Mesodermal cell (in vitro differentiated cells): Measurements from ENCODE around the gene CPAMD8.
A peak's percentile ranks its signal among the peaks of the same experiment; 100 is the strongest.
"Not testable (repeated sequence)": the region's sequence is repeated elsewhere in the genome, so short reads cannot be mapped to it uniquely, and the experiment has no call there.

Experiments
- H3K27ac ChIP-seq: 2 replicates; pipeline ENCODE4 v1.7.0; 2013; ENCODE audit warnings: mild to moderate bottlenecking, low read depth, low read length, moderate library complexity; ENCODE audit not compliant: severe bottlenecking
- H3K36me3 ChIP-seq: 2 replicates; pipeline ENCODE4 v1.7.1; 2013; ENCODE audit warnings: mild to moderate bottlenecking, low read length, moderate library complexity; ENCODE audit not compliant: control insufficient read depth, insufficient read depth
- H3K4me1 ChIP-seq: one replicate; pipeline ENCODE4 v1.7.1; 2013; ENCODE audit warnings: mild to moderate bottlenecking, low read length; ENCODE audit not compliant: insufficient read depth, control insufficient read depth, poor library complexity, severe bottlenecking
- H3K4me3 ChIP-seq: 2 replicates; pipeline ENCODE4 v1.7.0; 2013; ENCODE audit warnings: low read length, control low read depth, mild to moderate bottlenecking; ENCODE audit not compliant: insufficient read depth, poor library complexity, severe bottlenecking; ENCODE audit errors: extremely low read depth
- H3K9me3 ChIP-seq: 2 replicates; pipeline ENCODE4 v1.7.1; 2013; ENCODE audit warnings: mild to moderate bottlenecking, low read length, moderate library complexity; ENCODE audit not compliant: control insufficient read depth
- WGBS, 2 experiments: methylation state at CpG; one replicate each; pipeline ENCODE4 v1.1.5; 2013; ENCODE audit warnings: missing lambda C conversion rate in 2 of 2; ENCODE audit not compliant: insufficient coverage in 2 of 2; 5-methylcytosine and 5-hydroxymethylcytosine counted together

The CPAMD8 gene

DNA sequence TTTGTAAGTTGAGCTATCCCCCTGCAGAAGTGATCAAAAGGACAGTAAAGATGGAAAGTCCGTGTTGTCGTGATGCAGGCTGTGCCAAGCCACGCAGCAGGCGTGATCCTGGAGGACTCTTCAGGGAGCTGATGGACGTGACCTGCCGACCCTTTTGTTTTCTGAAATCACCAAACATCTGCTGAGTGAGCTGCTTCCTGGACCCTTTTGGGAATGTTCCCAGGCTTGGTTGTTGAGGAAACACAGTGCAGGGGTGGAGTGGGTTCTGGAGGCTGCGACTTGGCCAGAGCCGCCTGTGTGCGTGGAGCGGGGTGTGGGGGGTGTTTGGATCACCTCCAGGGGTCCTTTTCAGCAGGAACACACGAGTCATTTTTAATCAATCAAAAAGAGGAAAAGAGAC, 15.4 kb upstream of the CPAMD8 start:
- H3K36me3 ChIP-seq: no peaks in the 10 kb centered on the region
- H3K4me3 ChIP-seq: no peak overlapping the region
- H3K27ac ChIP-seq: no peak overlapping the region
- no peaks in the 10 kb centered on the region for H3K4me1 ChIP-seq
- 83 to 87% methylated on average over 3 to 9 of the region's 11 CpGs for WGBS, 2 experiments
- no peaks in the 10 kb centered on the region for H3K9me3 ChIP-seq

DNA sequence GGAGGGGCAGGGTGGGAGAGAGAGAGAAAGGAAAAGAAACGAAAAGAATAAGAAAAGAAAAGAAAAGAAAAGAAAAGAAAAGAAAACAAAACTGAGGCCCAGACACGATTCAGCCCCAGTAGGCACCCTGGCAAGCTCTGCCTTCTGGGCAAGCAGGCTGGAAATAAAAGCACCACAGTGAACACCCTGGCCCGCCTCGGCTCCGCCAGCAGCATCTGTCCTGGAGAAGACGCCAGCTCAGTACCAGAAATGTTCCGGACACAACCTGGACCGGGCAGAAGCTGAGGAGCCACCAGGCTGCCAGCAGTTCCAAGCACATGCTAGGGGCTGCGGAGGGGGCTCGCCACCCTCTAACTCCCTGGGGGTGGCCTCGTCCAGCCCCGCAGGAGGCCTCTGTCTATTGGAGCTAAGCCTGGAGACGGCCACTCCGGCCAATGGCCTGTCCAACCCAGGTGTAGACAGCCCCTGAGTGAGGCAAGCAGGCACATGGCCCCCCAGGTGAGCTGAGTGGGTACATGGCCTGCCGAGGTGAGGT, 11.4 kb upstream of the CPAMD8 start:
- no peak overlapping the region for H3K27ac ChIP-seq
- WGBS, 2 experiments: 84 to 88% methylated on average over 13 to 14 of the region's 15 CpGs
- no peaks in the 10 kb centered on the region for H3K4me1 ChIP-seq
- H3K4me3 ChIP-seq: no peak overlapping the region
- H3K9me3 ChIP-seq: no peaks in the 10 kb centered on the region
- H3K36me3 ChIP-seq: no peaks in the 10 kb centered on the region

DNA sequence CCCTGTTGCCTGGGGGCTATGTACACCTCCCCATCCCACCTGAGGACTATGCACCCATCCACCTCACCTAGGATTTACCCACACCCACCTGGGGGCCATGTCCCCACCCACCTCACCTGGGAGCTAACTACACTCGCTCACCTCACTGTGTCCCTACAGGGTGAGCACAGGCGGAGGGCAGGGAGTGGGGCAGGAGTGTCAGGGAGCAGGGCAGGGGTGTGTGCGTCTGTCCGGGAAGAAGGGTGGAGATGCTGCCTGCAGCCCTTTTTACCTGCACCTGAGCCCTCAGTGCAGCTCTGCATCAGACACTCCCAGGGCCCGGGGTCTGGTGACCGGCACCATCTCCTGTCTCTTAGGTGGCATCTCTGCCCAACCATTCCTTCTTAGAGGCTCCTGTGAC, 10.6 kb upstream of the CPAMD8 start:
- 81 to 93% methylated on average over 3 of the region's 6 CpGs for WGBS, 2 experiments
- no peaks in the 10 kb centered on the region for H3K4me1 ChIP-seq
- no peak overlapping the region for H3K4me3 ChIP-seq
- no peaks in the 10 kb centered on the region for H3K36me3 ChIP-seq
- H3K9me3 ChIP-seq: no peaks in the 10 kb centered on the region
- no peak overlapping the region for H3K27ac ChIP-seq

DNA sequence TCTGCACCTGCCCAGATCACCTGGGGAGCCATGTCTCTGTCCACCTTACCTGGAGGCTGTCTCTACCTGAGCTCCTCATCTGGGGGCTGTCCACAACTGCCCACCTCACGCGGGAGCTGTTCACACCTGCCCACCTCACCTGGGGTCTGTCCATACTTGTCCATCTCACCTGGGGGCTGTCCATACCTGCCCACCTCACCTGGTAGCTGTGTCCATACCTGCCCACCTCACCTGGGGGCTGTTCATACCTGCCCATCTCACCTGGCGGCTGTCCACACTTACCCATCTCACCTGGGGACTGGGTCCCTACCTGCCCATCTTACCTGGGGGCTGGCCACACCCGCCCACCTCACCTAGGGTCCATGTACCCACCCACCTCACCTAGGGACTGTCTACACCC, 10.0 kb upstream of the CPAMD8 start:
- Histone ChIP-seq H3K4me3 (no peak overlapping the region), H3K27ac (no peak overlapping the region), H3K9me3 (no peaks in the 10 kb centered on the region), H3K36me3 (no peaks in the 10 kb centered on the region), H3K4me1 (no peaks in the 10 kb centered on the region)
- WGBS, 2 experiments: 77 to 81% methylated on average over 3 of the region's 4 CpGs

DNA sequence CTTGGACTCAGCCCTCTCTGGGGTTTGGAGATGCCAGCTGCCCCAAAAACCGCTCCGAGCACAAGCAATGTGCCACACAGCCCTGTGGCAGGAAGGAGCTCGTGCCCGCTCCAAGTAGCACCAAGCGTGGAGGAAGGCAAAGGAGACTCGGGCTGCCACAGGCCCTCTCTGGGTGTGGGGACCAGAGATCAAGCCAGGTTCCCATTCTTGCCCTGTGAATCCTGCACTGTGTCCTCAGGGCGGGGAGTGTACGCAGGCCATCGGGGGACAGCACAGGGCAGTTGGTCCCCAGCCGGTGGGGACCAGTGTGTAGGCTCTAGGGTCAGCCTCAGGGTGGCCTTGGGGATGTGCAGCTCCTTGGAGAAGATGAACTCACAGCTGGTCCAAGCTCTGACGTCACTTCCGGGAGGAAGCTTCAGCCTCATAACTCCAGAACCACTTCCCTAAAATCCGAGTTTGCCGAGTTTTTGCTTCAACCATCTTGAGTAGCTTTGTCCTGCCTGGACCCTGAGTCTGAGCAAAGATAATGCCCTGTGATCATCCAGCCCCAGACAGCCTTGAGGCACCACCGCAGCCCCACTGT, 9.3 kb upstream of the CPAMD8 start:
- H3K36me3 ChIP-seq: no peaks in the 10 kb centered on the region
- no peaks in the 10 kb centered on the region for H3K9me3 ChIP-seq
- H3K4me3 ChIP-seq: no peak overlapping the region
- 89 to 95% methylated on average over 11 to 15 of the region's 15 CpGs for WGBS, 2 experiments
- no peak overlapping the region for H3K27ac ChIP-seq
- H3K4me1 ChIP-seq: no peaks in the 10 kb centered on the region

DNA sequence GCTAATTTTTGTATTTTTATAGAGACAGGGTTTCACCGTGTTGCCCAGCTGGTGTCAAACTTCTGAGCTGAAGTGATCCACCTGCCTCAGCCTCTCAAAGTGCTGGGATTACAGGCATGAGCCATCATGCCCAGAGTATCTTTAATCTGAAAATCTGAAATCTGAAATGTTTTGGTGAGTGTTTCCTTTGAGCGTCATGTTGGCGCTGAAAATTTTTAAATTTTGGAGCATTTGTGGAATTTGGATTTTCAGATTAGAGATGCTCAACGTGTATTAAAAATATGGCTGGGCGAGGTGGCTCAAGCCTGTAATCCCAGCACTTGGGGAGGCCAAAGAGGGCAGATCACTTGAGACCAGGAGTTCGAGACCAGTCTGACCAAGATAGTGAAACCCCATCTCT, 5.1 kb upstream of the CPAMD8 start:
- WGBS, 2 experiments: 89 to 96% methylated on average over 5 to 6 of the region's 6 CpGs
- Histone ChIP-seq H3K4me3 (no peak overlapping the region), H3K27ac (no peak overlapping the region), H3K36me3 (no peaks in the 10 kb centered on the region), H3K9me3 (no peaks in the 10 kb centered on the region), H3K4me1 (no peaks in the 10 kb centered on the region)

DNA sequence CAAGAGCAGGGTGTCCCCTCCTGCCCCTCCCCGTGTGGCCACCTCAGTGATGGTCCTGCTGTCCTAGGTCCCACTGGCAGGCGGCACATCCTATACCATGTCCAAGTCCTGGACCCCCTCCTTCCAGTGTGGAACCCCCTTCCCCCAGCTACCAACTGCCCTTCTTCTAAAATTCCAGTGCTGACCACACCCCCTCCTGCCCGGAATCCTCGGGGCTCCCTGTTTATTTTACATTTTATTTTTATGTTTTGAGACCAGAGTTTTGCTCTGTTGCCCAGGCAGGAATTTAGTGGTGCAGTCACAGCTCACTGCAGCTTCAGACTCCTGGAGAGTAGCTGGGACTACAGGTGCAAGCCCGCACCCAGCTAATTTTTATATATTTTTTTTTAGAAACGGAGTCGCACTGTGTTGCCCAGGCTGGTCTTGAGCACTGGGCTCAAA, 945 bp upstream of the CPAMD8 start:
- Histone ChIP-seq H3K4me1 (no peaks in the 10 kb centered on the region), H3K9me3 (peaks cover 8% of the 10 kb centered on the region), H3K36me3 (no peaks in the 10 kb centered on the region), H3K27ac (no peak overlapping the region), H3K4me3 (no peak overlapping the region)
- WGBS, 2 experiments: 77 to 80% methylated on average over 4 to 5 of the region's 7 CpGs

DNA sequence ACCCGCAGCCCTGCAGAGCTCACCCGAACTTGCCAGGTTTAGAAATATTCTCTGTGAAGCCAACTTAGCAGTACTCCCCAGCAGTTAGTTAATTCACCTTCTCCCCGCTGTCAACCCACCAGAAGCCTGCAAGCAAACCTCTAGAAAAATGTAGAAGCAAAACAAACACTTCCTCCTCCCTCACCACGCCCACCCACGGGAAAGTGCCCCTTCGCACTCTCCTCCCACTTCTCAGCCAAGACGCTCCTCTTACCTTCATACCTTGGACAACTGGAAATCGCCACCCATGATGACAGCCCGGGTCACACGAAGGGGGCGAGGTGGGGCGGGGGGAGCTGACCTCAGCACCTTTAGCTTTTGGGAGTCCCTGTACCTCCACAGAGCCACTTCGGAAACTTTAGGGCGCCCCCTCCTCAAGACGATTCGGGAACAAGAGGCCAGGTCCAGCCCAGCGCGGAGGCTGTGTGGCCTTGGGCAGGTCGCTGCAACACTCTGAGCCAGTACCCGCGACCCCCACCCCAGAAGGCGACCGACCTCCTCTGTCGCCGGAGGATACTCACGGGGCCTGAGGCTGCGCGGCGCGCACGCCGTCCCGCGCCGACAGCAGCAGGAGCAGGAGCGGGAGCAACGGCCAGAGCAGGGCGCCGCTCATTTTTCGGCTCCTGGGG, 485 bp downstream of the CPAMD8 start:
- Histone ChIP-seq H3K4me3 (peak overlapping the region; percentile 56), H3K9me3 (peaks cover 8% of the 10 kb centered on the region)
- 3 to 4% methylated on average over 18 to 21 of the region's 40 CpGs for WGBS, 2 experiments

DNA sequence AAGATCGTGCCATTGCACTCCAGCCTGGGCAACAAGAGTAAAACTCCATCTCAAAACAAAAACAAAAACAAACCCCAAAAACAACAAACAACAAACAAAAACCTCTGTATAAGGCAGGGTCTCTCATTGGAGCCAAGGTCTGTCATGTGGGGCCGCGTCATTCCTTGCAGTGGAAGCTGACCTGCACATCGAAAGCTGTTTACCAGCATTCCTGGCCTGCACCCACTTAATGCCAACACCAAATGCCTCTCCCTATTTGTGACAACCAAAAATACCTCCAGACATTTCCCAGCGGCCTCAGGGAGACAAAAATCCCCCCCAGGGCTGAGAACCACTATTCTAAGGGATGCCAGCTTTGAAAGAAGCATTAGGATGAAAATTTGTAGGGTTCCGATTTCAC, 1.2 kb downstream of the CPAMD8 start:
- 94% methylated on average over 3 to 4 of the region's 6 CpGs for whole genome bisulfite sequencing, 2 experiments
- peaks cover 8% of the 10 kb centered on the region for H3K9me3 ChIP-seq
- no peaks in the 10 kb centered on the region for H3K36me3 ChIP-seq
- no peaks in the 10 kb centered on the region for H3K4me1 ChIP-seq
- peak overlapping the region; percentile 56 for H3K4me3 ChIP-seq
- no peak overlapping the region for H3K27ac ChIP-seq

More for the DNA sequence above, 485 bp downstream of the CPAMD8 start:
- no peaks in the 10 kb centered on the region for H3K36me3 ChIP-seq
- H3K4me1 ChIP-seq: no peaks in the 10 kb centered on the region
- H3K27ac ChIP-seq: no peak overlapping the region

DNA sequence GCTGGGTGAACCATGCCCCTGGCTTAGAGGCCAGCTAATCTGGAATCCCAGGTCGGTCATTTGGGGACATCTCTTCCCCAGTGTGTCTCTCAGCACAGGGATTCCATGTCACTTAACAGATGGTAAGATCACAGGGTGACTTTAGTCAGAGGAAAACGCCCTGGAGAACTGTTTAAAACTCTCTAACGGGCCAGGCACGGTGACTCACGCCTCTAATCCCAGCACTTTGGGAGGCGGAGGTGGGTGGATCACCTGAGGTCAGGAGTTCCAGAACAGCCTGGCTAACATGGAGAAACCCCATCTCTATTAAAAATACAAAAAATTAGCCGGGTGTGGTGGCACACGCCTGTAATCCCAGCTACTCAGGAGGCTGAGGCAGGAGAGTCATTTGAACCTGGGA, 1.7 kb downstream of the CPAMD8 start:
- 70 to 83% methylated on average over 4 to 5 of the region's 8 CpGs for WGBS, 2 experiments
- not testable (repeated sequence) for H3K27ac ChIP-seq, H3K4me3 ChIP-seq, H3K9me3 ChIP-seq, H3K36me3 ChIP-seq, H3K4me1 ChIP-seq

DNA sequence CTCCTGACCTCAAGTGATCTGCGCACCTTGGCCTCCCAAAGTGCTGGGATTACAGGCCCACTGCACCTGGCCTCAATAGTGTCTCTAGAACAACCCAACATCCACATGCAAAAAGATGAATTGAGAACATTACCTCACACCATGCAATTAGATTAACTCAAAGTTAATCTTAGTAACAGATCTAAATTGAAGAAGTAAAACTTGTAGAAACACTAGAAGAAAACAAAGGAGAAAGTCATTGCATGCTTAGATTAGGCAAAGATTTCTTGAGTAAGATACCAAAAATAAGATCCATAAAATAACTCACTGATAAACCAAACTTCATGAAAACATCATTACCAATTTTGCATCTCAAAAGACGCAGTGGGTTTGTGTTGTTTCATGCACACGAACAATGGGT, 2.8 kb downstream of the CPAMD8 start:
- Histone ChIP-seq H3K9me3 (peaks cover 8% of the 10 kb centered on the region), H3K4me1 (no peaks in the 10 kb centered on the region), H3K4me3 (no peak overlapping the region), H3K27ac (no peak overlapping the region), H3K36me3 (no peaks in the 10 kb centered on the region)
- 87 to 100% methylated on average over 1 to 3 of the region's 3 CpGs for WGBS, 2 experiments
